SK-N-DZ (cell line): ENCODE measurements around the gene DNAJC22.
"Not testable (repeated sequence)": the region's sequence is repeated elsewhere in the genome, so short reads cannot be mapped to it uniquely, and the experiment has no call there.

ENCODE experiments used
- DNase-seq: peaks from one replicate; pipeline ENCODE4 v3.0.0-alpha.2; 2015; ENCODE audit warnings: low spot score

Gene DNAJC22

GRCh38 chr12:49369411-49370145 lies 22.9 kb downstream of the DNAJC22 start:
- peak; percentile 29 for DNase-seq

- DNase-seq = no peak
Measured at GRCh38 chr12:49370539-49370938, 23.9 kb downstream of the DNAJC22 start.

- DNase-seq = no peak
Measured at GRCh38 chr12:49375406-49375805, 28.7 kb downstream of the DNAJC22 start.

GRCh38 chr12:49377386-49377785 lies 30.7 kb downstream of the DNAJC22 start:
- DNase-seq = no peak

GRCh38 chr12:49380184-49380583 lies 33.5 kb downstream of the DNAJC22 start:
- not testable (repeated sequence) for DNase-seq

- no peak for DNase-seq
Measured at GRCh38 chr12:49388682-49389386, 42.1 kb downstream of the DNAJC22 start.

- DNase-seq = no peak
Measured at GRCh38 chr12:49389387-49389703, 42.7 kb downstream of the DNAJC22 start.

- no peak for DNase-seq
Measured at GRCh38 chr12:49397000-49397399, 50.3 kb downstream of the DNAJC22 start.

GRCh38 chr12:49400304-49400703 lies 53.6 kb downstream of the DNAJC22 start:
- no peak for DNase-seq
